Activated T-helper 9 cell treated with anti-CD3 and anti-CD28 coated beads, Interleukin-2, amount 50 U/mL, for 16 hours (primary cell): Measurements from ENCODE around the gene CACNB2.
"Not testable (repeated sequence)": the region's sequence is repeated elsewhere in the genome, so short reads cannot be mapped to it uniquely, and the experiment has no call there.

Experiments used
- DNase-seq: peaks from one replicate; pipeline ENCODE4 v3.0.0-alpha.2; 2020; ENCODE audit warnings: low read depth

Gene CACNB2

DNA sequence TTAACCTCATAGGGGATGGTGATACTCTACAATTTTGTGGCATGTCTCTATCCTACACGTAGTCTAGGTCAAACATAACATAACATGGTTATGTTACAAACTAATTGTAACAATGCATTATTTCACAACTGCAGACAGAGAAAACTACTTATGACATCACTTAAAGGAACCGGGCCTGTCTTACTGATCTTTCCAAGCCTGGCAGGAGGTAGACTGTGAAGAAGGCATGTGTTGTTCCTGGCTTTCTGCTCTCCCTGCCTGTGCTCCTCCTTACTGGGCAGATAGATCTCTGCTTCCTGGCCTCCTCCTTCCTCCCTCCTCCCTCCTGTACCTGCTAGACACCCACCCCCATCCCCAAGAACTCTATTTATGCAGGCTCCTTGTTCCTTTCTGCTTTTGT is 5.4 kb downstream of the CACNB2 start:
- no peak for DNase-seq

DNA sequence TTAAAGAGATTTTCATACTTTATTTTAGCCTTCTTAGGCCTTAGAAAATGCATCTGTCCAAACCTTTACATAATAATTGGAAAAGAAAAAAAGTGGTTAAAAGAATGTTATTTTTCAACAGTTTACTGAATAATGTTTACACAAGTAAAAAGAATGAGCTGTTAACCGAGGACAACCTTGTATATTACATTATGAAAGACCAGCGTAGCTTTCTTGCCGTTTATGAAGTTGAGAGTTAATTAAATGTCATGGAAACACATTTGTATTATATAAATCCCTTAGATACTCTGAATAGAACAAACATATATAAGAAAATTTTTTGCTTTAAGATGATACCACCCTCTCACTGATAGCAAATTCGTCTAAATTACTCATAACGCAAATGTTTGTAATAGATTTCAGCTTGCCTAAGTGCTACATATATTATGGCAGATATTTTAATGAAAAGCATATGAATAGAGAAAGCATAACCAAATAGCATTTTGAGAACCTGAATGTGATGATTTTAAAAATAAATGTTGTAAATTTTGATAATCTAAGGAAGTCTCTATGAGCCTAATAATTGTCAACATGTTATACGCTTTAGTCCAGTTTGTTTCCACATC is 9.1 kb downstream of the CACNB2 start:
- DNase-seq: no peak

DNA sequence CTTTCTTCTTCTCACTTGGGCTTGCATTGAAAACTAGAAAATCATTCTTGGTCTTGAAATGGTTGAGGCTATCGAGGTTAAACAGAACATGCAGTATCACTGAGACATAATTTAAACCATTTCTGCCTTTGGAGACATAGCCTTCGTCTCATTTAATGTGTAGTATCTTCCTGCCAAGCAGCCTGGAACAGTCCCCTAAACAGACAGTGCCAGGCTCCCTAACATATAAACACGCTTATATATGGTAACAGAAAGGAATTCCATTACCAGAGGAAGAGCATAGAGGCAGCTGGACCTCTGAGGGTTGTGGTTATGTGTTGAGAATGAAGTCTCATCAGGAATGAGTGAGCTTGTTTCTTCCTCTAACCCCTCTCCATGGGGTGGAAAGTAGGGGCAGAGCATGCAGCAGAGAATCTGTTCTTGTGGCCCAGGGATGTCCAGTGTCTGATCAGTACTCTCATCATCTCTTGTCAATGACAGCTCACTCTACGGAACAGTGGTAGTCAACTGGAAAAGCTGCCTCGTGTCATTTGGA is 11.2 kb downstream of the CACNB2 start:
- no peak for DNase-seq

DNA sequence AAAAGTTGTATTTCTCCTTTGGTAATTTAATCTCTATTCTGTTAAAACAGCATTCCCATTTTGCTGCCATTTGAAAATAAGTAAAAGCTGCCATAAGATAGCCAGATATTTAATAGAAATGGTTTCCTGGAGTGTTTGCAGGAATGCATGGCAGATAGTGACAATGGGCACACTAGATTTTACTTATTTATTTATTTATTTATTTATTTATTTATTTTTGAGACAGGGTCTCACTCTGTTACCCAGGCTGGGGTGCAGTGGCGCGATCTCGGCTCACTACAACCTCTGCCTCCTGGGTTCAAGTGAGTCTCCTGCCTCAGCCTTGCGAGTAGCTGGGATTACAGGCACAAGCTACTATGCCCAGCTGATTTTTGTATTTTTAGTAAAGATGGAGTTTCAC is 13.2 kb downstream of the CACNB2 start:
- DNase-seq: not testable (repeated sequence)

- DNase-seq: no peak
Observed at GRCh38 chr10:18155321-18155720, 15.1 kb downstream of the CACNB2 start.

- DNase-seq: not testable (repeated sequence)
Observed at GRCh38 chr10:18156797-18157196, 16.6 kb downstream of the CACNB2 start.

DNA sequence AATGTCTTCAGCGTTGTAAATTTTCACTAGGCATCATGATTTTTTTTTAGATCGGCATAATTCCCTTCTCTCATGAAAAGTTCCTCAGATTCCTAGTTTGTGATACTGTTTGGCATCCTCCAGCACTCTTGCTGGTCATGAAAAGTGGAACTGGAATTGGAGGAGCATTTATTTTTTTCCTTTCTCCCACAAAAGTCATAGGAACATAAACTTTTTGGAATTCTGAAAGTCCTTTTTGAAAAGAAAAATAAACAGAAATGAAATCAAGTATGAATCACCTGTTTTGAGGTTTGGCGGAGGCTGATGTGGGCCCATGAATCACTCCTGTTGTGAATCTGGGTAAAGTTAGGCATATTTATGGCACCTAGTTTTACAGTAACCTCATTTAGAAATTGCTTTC is 17.7 kb downstream of the CACNB2 start:
- no peak for DNase-seq

GRCh38 chr10:18158773-18159265 is 18.6 kb downstream of the CACNB2 start:
- no peak for DNase-seq

GRCh38 chr10:18159557-18159956 is 19.3 kb downstream of the CACNB2 start:
- no peak for DNase-seq

- no peak for DNase-seq
Observed at GRCh38 chr10:18162021-18162627, 21.9 kb downstream of the CACNB2 start.

DNA sequence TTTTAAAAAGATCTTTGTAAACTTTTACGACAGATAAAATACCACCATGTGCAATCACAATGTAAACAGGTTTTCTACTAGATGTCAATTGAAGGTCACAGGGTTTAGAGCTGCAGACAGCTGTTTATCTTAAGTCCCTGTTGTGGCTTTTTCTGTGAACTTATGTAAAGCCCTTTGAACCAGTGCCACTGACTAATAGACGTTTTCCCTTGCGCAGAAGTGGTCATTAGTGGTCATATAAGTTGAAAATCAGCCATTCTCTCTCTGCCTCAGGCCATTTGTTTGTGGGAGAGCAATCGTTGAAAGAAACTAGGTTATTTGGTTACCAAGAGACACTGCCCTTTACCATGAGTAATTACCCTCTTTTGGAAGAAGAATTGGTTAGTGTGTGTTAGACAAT is 23.9 kb downstream of the CACNB2 start:
- no peak for DNase-seq

- no peak for DNase-seq
Observed at GRCh38 chr10:18164748-18165361, 24.6 kb downstream of the CACNB2 start.

- no peak for DNase-seq
Observed at GRCh38 chr10:18178854-18179483, 38.7 kb downstream of the CACNB2 start.

GRCh38 chr10:18179891-18180290 is 39.7 kb downstream of the CACNB2 start:
- no peak for DNase-seq

DNA sequence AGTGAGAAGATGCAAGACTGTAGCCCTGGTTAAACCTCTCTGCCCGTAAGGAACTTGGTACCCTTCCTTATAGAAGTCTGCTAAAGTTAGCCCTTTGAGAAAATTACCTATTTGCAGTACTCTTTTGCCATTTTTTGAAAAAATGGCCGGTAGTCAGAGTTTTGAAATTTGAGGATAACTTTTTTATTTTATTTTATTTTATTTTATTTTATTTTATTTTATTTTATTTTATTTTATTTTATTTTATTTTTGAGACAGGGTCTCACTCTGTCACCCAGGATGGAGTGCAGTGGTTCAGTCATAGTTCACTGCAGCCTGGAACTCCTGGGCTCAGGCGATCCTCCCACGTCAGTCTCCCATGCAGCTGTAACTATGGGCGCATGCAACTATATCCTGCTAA is 41.2 kb downstream of the CACNB2 start:
- DNase-seq: not testable (repeated sequence)

DNA sequence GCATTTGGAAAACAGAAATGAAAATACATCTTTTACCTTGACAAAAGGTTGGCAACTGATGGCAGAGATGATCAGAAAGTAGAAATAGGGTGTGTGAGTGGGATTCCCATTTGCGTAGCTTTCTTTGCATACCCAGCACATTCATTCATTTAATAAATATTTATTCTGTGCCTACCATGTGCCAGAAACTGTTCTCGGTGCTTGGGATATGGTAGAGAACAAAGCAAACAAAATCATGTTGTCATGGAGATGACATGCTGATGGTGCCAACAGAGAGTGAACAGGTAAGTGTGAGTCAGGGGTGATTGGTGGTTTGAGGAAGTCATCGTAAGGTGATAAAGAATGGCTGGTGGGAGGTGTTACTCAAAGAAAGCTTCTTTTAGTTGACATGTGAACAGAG is 45.4 kb downstream of the CACNB2 start:
- no peak for DNase-seq

GRCh38 chr10:18190840-18191239 is 50.6 kb downstream of the CACNB2 start:
- DNase-seq: no peak

DNA sequence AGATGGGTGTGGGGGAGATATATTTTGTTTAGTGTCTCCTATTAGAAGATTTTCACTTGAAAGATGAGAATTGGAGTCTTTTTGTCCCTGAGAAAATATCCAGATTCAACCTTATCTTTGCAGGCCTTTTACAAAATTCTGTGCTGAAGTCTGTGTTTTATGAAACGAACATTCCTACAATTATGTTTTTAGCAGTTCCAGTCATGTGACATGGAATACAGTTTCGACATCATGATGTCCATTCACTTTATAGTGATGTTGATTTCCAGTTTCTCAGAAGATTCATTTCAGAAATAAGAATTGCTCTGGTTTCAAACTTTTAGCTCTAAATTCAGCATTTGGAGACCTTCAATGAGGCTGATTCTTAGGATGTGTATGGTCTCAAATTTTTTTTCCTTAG is 54.4 kb downstream of the CACNB2 start:
- no peak for DNase-seq

DNA sequence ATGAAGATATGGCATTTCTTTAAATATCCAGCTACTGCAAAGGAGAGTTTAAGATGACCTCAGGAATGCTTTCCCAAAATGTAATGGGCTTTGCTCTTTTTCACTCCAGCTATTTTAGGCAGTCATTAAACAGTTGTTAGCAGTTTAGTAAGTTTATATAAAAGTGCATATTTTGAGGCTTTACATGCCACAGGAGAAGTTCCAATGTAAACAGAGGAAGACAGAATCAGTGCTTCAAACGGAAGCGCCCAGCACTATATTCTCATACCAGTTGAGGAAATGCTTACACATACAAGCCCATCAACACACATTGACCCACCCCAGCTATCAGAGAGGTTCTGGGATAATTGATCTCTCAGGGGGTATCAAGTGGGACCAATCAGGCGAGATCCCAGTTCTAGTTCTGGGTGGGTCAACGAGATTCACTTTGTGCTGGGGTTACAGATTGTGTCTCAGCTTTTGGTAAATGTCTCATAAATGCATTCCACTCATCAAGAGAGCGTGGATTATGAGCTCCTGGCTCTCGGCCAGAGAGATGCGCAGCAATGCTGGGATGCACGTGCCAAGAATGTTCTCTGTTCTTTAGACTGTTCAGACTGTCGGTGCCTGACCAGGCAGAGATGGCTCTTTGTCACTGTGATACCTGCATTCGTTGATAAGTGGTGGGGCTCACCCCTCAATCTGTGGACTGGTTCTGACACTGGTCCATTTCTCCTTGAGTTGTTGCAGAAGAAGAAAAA is 55.0 kb downstream of the CACNB2 start:
- DNase-seq: no peak

GRCh38 chr10:18196806-18197550 is 56.8 kb downstream of the CACNB2 start:
- DNase-seq: no peak

GRCh38 chr10:18197706-18198105 is 57.5 kb downstream of the CACNB2 start:
- DNase-seq: no peak
